Panc1 (cell line): Measurements from ENCODE around the gene ANGPTL3. TPM values are rescaled to one million over a fixed set of nuclear protein-coding genes. Genes with fewer than 3 reads are reported as not detected.
"Not testable (repeated sequence)": the region's sequence is repeated elsewhere in the genome, so short reads cannot be mapped to it uniquely, and the experiment has no call there.

ENCODE experiments used
- ATAC-seq: fragments of 200-7000 bp; cut with Tn5 transposase; 2 replicates; pipeline ENCODE4 v1.9.1; 2020; ENCODE audit warnings: mild to moderate bottlenecking, moderate library complexity
- BruUV-seq: library from RNA; stranded (reverse); fragments of 400-500 nt; replicated peaks from 2 replicates; lab custom pipeline; 2021; lab: Mats Ljungman, UMichigan
- CTCF ChIA-PET: fragments of 300-600 bp; sonication (Branson Sonifier 250); formaldehyde crosslinking; loops from one replicate; lab custom pipeline; 2022; ENCODE audit warnings: antibody characterized with exemption; lab: Charles Lee
- POLR2A ChIA-PET: fragments of 300-600 bp; sonication (Branson Sonifier 250); formaldehyde crosslinking; loops from one replicate; lab custom pipeline; 2022; ENCODE audit warnings: antibody characterized with exemption; lab: Charles Lee
- DNase-seq: peaks from one replicate; pipeline ENCODE4 v3.0.0-alpha.2; 2010; ENCODE audit warnings: low read depth, low spot score
- H3K27ac ChIP-seq: 2 replicates; pipeline ENCODE4 v1.5.1; 2011; ENCODE audit warnings: mild to moderate bottlenecking, low read length, inconsistent platforms
- H3K27me3 ChIP-seq: fragments of 200-500 bp; sonication (Bioruptor generic); 2 replicates; pipeline ENCODE4 v1.6.0; 2014; ENCODE audit warnings: low read length, inconsistent platforms; ENCODE audit not compliant: control insufficient read depth, insufficient read depth
- H3K36me3 ChIP-seq: fragments of 200-500 bp; sonication (Bioruptor generic); 2 replicates; pipeline ENCODE4 v1.5.1; 2014; ENCODE audit warnings: inconsistent platforms, mild to moderate bottlenecking, low read length, moderate library complexity; ENCODE audit not compliant: control insufficient read depth, insufficient read depth
- H3K4me1 ChIP-seq: 2 replicates; pipeline ENCODE4 v1.5.1; 2011; ENCODE audit warnings: inconsistent platforms, mild to moderate bottlenecking, low read length, moderate library complexity; ENCODE audit not compliant: control insufficient read depth, insufficient read depth
- H3K4me3 ChIP-seq, 2 experiments: 2 replicates each; pipeline ENCODE4 v1.5.1; 2011 to 2012; ENCODE audit warnings: low read depth in 2 of 2, low read length in 2 of 2, mild to moderate bottlenecking in 2 of 2, inconsistent platforms in 1 of 2, moderate library complexity in 1 of 2
- H3K9me3 ChIP-seq: fragments of 200-500 bp; sonication (Bioruptor generic); 2 replicates; pipeline ENCODE4 v1.5.1; 2014; ENCODE audit warnings: low read depth, mild to moderate bottlenecking, inconsistent platforms, low read length, moderate library complexity; ENCODE audit not compliant: control insufficient read depth, insufficient read depth
- CTCF ChIP-seq: fragments of 450-650 bp; IDR thresholded peaks from 2 replicates; pipeline ENCODE4 v1.5.1; 2017; ENCODE audit warnings: mild to moderate bottlenecking
- POLR2AphosphoS5 ChIP-seq: IDR thresholded peaks from 2 replicates; pipeline ENCODE4 v1.6.1; 2012; ENCODE audit warnings: mild to moderate bottlenecking, low read depth, low read length, moderate library complexity
- REST ChIP-seq, 2 experiments: IDR thresholded peaks; 2 replicates each; pipeline ENCODE4 v1.6.1; 2011 to 2012; ENCODE audit warnings: low read depth in 2 of 2, control low read depth in 1 of 2, low read length in 1 of 2, mild to moderate bottlenecking in 1 of 2, moderate library complexity in 1 of 2; ENCODE audit not compliant: insufficient read depth in 1 of 2
- SIN3A ChIP-seq: IDR thresholded peaks from 2 replicates; pipeline ENCODE4 v1.6.1; 2012; ENCODE audit warnings: low read depth, mild to moderate bottlenecking, low read length, moderate library complexity, borderline replicate concordance; ENCODE audit not compliant: insufficient read depth
- TCF7L2 ChIP-seq: IDR thresholded peaks from 2 replicates; pipeline ENCODE4 v1.6.1; 2011; ENCODE audit warnings: mild to moderate bottlenecking, low read depth, low read length, inconsistent platforms
- in situ Hi-C: cut with HindIII; loops from 2 replicates; pipeline ENCODE4 v1.10.0; 2016; ENCODE audit warnings: low sequenced_read_pairs, low pct_unique_long_range_greater_than_20kb
- intact Hi-C: fragments of 100-400 bp; cut with micrococcal nuclease; formaldehyde crosslinking; loops from one replicate; pipeline ENCODE4 v1.10.0; 2022; ENCODE audit not compliant: unreplicated experiment
- total RNA-seq: library from RNA; stranded (reverse); gene quantifications from one replicate; pipeline ENCODE4 v1.2.1, GENCODE V29; 2021; ENCODE audit not compliant: unreplicated experiment

ANGPTL3 gene
- total RNA-seq, 1 experiment from 2014 or later = not detected

DNA sequence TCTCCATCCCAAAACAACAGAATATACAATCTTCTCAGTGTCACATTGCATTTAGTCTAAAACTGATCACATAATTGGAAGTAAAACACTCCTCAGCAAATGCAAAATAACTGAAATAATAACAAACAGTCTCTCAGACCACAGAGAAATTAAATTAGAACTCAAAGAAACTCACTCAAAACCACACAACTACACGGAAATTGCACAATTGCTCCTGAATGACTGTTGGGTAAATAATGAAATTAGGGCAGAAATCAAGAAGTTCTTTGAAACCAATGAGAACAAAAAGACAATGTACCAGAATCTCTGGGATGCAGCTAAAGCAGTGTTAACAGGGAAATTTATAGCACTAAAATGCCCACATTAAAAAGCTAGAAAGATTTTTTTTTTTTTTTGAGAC, 29.4 kb upstream of the ANGPTL3 start:
- in situ Hi-C loops, DNase-seq, H3K4me3 ChIP-seq, H3K27me3 ChIP-seq, ATAC-seq, BruUV-seq, intact Hi-C loops, H3K9me3 ChIP-seq, H3K27ac ChIP-seq, H3K4me1 ChIP-seq, H3K36me3 ChIP-seq: not testable (repeated sequence)
- CTCF ChIA-PET = interaction anchor here (0.7 kb wide), 1 partner anchor 273 kb away, joined by 5 read pairs; no protein-coding TSS in a partner anchor
- POLR2A ChIA-PET = interaction anchor here (0.6 to 0.7 kb wide), 2 partner anchors 13 to 127 kb away, joined by 3 to 6 read pairs; no protein-coding TSS in a partner anchor

DNA sequence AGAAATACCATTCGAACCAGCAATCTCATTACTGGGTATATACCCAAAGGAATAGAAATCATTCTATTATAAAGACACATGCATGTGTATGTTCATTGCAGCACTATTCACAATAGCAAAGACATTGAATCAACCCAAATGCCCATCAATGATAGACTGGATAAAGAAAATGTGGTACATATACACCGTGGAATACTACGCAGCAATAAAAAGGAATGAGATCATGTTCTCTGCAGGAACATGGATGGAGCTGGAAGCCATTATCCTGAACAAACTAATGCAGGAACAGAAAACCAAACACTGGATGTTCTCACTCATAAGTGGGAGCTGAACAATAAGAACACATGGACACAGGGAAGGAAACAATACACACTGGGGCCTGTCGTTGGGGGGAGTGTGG, 25.8 kb upstream of the ANGPTL3 start:
- DNase-seq, ATAC-seq, H3K36me3 ChIP-seq, POLR2A ChIA-PET, in situ Hi-C loops, H3K4me1 ChIP-seq, H3K4me3 ChIP-seq, H3K27me3 ChIP-seq, H3K9me3 ChIP-seq, H3K27ac ChIP-seq, BruUV-seq, CTCF ChIA-PET, intact Hi-C loops: not testable (repeated sequence)

GRCh38 chr1:62572476-62572875, 24.8 kb upstream of the ANGPTL3 start:
- ChIA-PET POLR2A (no interaction called here), CTCF (no interaction called here)
- Histone ChIP-seq H3K36me3 (no peaks in the 10 kb centered on the region), H3K4me1 (no peaks in the 10 kb centered on the region), H3K27ac (no peak overlapping the region), H3K4me3 (no peak overlapping the region), H3K27me3 (no peaks in the 10 kb centered on the region), H3K9me3 (no peaks in the 10 kb centered on the region)
- no TSS peak for BruUV-seq
- DNase-seq = no peak
- TF ChIP-seq SIN3A (no peak), TCF7L2 (no peak), POLR2AphosphoS5 (no peak)
- in situ Hi-C loops (no loop called here), intact Hi-C loops (no loop called here)
- no peak for ATAC-seq

- ATAC-seq (no peak), DNase-seq (no peak)
- in situ Hi-C loops (no loop called here), intact Hi-C loops (no loop called here)
- no TSS peak for BruUV-seq
- CTCF ChIA-PET = no interaction called here
- H3K4me1 ChIP-seq = no peaks in the 10 kb centered on the region
- TF ChIP-seq TCF7L2 (no peak), SIN3A (no peak), POLR2AphosphoS5 (no peak), REST (IDR thresholded peaks at IDR 0.05; ENCODE audit: insufficient read depth in 1 of 2, low read depth in 2 of 2, low read length in 1 of 2) (no peak), CTCF (no peak)
- H3K9me3 ChIP-seq = no peaks in the 10 kb centered on the region
- no peak overlapping the region for H3K27ac ChIP-seq
- no peaks in the 10 kb centered on the region for H3K36me3 ChIP-seq
- H3K27me3 ChIP-seq = no peaks in the 10 kb centered on the region
- POLR2A ChIA-PET = no interaction called here
- H3K4me3 ChIP-seq = no peak overlapping the region
These were observed 23.6 kb upstream of the ANGPTL3 start for GRCh38 chr1:62573675-62574074.
